Activated T-cell treated with anti-CD3 and anti-CD28 coated beads, Interleukin-2, amount 50 U/mL, for 4 hours (primary cell): Measurements from ENCODE around the gene PLAC8L1. TPM values are rescaled to one million over a fixed set of nuclear protein-coding genes. Genes with fewer than 3 reads are reported as not detected.

ENCODE experiments used
- ATAC-seq, 2 donors: fragments of 200-7000 bp; cut with Tn5 transposase; one replicate each; pipeline ENCODE4 v1.10.0; 2021
- DNase-seq: peaks from one replicate; pipeline ENCODE4 v3.0.0-alpha.2; 2020
- H3K27me3 Mint-ChIP-seq: one replicate; pipeline ENCODE4 v1.8.0; 2021; ENCODE audit warnings: low read depth, mixed read lengths
- H3K36me3 Mint-ChIP-seq: one replicate; pipeline ENCODE4 v1.8.0; 2022; ENCODE audit warnings: mixed read lengths; ENCODE audit not compliant: insufficient read depth
- H3K4me1 Mint-ChIP-seq: one replicate; pipeline ENCODE4 v1.8.0; 2021; ENCODE audit warnings: low read depth, mixed read lengths
- H3K4me3 Mint-ChIP-seq: one replicate; pipeline ENCODE4 v1.8.0; 2021; ENCODE audit warnings: mild to moderate bottlenecking, moderate library complexity, mixed read lengths
- H3K9me3 Mint-ChIP-seq: one replicate; pipeline ENCODE4 v1.8.0; 2021; ENCODE audit warnings: mixed read lengths
- total RNA-seq, 3 donors: library from RNA; stranded (reverse); gene quantifications; one replicate each; pipeline ENCODE4 v1.2.1, GENCODE V29; 2021

Gene PLAC8L1
- total RNA-seq, 3 donors from 2014 or later: 0.35 to 0.55 TPM; not detected in 1

DNA sequence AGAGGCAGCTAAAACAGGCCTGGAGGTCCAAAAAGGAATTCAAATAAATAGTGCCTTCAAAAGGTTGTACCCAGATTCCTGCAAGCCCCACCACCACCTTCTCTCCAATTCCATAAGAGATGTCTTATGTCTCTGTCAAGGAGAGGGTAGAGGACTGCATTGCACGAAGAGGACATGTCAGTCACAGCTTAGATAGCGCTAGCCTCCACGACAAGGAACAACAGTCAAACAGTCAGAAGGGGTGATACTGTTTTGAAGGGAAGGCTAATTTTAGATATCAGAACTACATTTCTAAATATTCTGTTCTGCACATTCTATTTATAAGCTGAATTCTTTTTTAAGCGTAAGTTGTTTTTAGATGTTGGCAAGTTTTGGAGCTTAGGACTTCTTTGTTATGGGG, 34.2 kb downstream of the PLAC8L1 start:
- H3K36me3 Mint-ChIP-seq: no peaks in the 10 kb centered on the region
- H3K27me3 Mint-ChIP-seq: peaks cover 4% of the 10 kb centered on the region
- ATAC-seq (no peak), DNase-seq (no peak)
- H3K4me1 Mint-ChIP-seq: no peaks in the 10 kb centered on the region
- H3K4me3 Mint-ChIP-seq: no peak overlapping the region
- no peaks in the 10 kb centered on the region for H3K9me3 Mint-ChIP-seq

DNA sequence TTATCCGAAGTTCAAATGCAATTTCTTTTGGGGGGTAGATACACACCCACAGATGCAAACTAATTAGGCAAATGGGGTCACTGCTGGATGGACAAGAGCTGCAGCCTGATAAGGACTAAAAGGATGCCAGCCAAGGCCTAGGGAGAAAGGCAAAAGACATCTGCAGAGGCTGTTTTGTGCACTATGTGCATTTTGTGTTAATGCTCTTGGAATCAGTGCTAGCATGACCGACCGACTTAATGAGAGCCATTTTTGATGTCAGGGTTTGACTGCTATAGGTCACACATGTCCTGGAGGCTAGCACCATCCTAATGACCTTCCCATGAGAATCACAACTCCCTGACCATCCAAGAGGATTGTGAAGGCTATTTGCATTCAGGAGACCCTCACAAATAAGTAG, 34.6 kb downstream of the PLAC8L1 start:
- H3K36me3 Mint-ChIP-seq: no peaks in the 10 kb centered on the region
- no peak for ATAC-seq
- no peak overlapping the region for H3K4me3 Mint-ChIP-seq
- H3K4me1 Mint-ChIP-seq: no peaks in the 10 kb centered on the region
- H3K9me3 Mint-ChIP-seq: no peaks in the 10 kb centered on the region
- peaks cover 4% of the 10 kb centered on the region for H3K27me3 Mint-ChIP-seq
- DNase-seq: no peak

DNA sequence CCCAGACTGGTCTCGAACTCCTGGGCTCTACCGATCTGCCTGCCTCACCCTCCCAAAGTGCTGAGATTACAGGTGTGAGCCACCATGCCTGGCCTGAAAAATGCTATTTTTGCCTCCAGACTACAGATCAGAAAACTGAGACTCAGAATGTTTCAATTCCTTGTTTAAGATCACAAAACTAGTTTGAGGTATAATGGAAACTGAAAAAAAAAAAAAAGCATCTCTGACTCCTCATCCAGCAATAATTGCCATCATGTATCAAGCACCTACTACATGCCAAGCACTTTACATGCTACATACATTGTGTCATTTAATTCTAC, 35.6 kb downstream of the PLAC8L1 start:
- Mint-ChIP-seq H3K4me1 (no peaks in the 10 kb centered on the region), H3K27me3 (peaks cover 4% of the 10 kb centered on the region), H3K9me3 (no peaks in the 10 kb centered on the region), H3K36me3 (no peaks in the 10 kb centered on the region), H3K4me3 (no peak overlapping the region)
- no peak for DNase-seq
- no peak for ATAC-seq

DNA sequence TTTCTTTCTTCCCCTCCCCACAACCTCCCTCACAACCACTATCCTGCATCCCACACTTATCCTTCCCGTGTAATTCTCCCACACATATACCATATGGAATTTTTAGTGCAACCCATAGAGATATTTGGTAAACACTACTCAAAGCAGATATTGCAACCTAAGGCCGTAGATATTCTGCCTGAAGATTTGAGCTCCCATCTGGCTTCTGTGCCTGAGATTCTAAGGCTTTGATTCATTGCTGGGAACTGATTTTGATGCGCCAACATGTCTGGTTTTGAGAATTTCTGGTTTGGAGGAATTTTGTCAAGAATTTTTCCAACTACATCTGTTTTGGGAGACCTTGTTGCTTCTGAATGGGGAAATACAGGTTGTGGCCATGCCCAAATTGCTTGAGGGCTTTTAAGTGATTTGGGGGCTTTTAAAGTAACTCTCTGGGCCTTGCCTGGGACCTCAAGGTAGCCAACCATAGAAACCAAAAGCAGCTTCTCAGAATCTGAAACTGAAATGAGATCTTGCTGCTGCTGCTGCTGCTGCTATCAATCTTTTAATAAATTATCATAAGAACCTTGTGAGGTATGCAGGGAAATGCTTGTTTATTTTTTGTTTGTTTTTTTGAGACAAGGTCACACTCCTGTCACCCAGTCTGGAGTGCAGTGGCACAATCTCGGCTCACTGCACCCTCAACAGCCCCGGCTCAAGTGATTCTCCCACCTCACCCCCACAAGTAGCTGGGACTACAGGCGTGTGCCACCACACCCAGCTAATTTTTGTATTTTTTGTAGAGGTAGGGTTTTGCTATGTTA, 36.2 kb downstream of the PLAC8L1 start:
- Mint-ChIP-seq H3K9me3 (no peaks in the 10 kb centered on the region), H3K36me3 (no peaks in the 10 kb centered on the region), H3K4me1 (no peaks in the 10 kb centered on the region), H3K4me3 (no peak overlapping the region), H3K27me3 (peaks cover 2% of the 10 kb centered on the region)
- ATAC-seq (no peak), DNase-seq (no peak)

DNA sequence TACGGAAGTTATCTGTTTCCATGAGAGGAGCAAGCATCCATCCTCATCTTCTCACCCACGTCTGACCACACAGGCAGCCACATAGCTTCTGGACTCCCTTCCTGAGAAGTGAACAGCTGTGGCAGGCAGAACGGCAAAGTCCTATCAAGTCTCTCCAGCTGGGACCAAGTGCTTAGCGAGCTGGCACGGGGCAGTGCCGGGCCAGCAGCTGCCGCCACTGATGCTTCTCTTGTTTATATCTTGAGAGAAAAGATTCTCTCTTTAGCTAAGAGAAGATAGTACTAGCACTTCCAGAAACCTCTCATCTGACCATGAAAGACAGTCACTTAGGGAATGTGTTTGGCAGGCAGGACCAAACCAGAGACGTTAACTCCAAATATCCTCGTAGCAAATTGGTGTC, 37.2 kb downstream of the PLAC8L1 start:
- H3K27me3 Mint-ChIP-seq: no peaks in the 10 kb centered on the region
- no peaks in the 10 kb centered on the region for H3K9me3 Mint-ChIP-seq
- ATAC-seq (no peak), DNase-seq (no peak)
- H3K4me1 Mint-ChIP-seq: no peaks in the 10 kb centered on the region
- H3K36me3 Mint-ChIP-seq: no peaks in the 10 kb centered on the region
- no peak overlapping the region for H3K4me3 Mint-ChIP-seq

DNA sequence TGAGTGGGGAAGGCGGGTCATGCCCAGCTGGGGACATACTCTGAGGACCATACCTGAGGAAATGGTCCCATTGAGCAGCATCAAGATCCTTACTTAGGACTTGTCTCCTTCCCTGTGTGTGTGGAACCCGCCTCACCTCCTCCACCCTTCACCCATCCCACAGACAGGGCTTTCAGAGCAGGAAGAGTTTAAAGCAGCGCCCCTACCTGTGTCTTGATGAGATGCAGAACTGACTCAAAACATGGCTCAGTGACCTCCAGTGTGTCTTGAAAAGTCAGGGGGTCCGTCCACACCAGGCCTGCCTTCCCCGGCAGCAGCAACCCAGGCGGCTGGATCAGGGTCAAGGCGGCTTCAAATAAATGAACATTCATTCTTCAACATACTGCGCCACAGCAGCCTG, 38.4 kb downstream of the PLAC8L1 start:
- no peaks in the 10 kb centered on the region for H3K9me3 Mint-ChIP-seq
- ATAC-seq: no peak

DNA sequence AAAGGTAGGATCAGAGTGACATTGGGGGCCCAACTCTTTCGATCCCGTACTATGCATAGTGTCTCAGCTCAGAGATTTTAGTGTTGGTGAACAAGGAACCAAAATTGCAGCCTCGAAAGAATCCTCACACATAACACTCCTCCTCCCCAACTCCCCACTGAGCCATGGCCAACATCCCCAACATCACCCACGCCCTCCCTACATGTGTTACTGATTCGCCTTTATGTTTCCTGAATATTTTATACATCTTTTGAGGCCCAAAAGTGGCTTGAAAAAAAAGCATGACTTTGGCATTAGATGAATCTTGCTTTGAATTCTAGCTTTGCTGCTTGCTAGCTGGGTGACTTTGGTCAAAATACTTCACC, 45.2 kb downstream of the PLAC8L1 start:
- DNase-seq (no peak), ATAC-seq (no peak)
- Mint-ChIP-seq H3K36me3 (no peaks in the 10 kb centered on the region), H3K4me1 (no peaks in the 10 kb centered on the region), H3K27me3 (peaks cover 6% of the 10 kb centered on the region), H3K9me3 (no peaks in the 10 kb centered on the region), H3K4me3 (no peak overlapping the region)

More for the DNA sequence above, 38.4 kb downstream of the PLAC8L1 start:
- Mint-ChIP-seq H3K36me3 (no peaks in the 10 kb centered on the region), H3K27me3 (no peaks in the 10 kb centered on the region), H3K4me3 (no peak overlapping the region), H3K4me1 (no peaks in the 10 kb centered on the region)
- DNase-seq: no peak

DNA sequence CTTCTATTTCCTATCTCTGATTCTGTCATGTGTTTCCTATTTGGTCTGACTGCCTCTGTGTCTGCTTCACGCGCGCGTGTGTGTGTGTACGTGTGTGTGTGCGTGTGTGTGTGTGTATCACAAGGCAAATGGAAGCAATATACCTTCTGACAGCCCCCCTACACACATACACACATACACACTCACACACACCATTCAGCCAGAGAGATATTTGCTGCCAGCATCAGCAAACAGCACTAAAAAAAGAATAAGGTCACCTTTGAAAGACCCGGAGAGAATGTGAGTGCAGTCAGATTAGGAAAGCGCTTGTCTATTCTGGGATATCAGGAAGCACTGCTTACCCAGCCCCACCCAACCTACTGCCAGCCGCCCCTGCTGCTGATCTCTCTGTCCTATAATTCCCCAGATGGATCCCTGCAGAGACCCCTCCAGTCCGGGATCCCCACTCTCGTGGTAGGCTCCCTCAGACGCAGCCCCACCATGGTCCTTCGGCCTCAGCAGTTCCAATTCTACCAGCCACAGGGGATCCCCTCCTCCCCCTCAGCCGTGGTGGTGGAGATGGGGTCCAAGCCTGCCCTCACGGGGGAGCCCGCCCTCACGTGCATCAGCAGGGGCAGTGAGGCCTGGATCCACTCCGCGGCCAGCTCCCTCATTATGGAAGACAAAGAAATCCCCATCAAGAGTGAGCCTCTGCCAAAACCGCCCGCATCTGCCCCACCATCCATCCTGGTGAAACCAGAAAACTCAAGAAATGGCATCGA, 45.7 kb downstream of the PLAC8L1 start:
- Mint-ChIP-seq H3K4me1 (no peaks in the 10 kb centered on the region), H3K27me3 (peaks cover 6% of the 10 kb centered on the region), H3K9me3 (no peaks in the 10 kb centered on the region), H3K4me3 (no peak overlapping the region), H3K36me3 (no peaks in the 10 kb centered on the region)
- no peak for ATAC-seq
- DNase-seq: no peak

DNA sequence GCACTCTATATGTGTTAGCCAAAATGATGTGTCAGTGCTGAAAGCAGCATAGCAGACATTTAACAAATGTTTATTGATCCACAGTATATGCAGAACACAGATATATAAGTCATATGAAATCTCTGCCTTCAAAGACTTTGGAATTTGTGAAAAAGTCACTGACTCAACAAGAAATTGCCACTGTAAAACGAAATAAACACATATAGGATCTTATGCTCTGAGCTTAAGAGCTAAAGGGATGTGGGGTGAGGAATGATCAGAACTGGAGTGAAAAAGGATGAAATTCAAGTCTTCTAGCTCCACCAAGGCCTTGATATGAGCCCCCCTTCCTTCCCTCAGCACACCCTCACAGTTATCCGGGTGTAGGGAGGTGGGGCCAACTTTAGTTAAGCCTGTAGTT, 49.9 kb downstream of the PLAC8L1 start:
- DNase-seq (no peak), ATAC-seq (no peak)
- no peaks in the 10 kb centered on the region for H3K9me3 Mint-ChIP-seq
- peaks cover 6% of the 10 kb centered on the region for H3K27me3 Mint-ChIP-seq
- no peaks in the 10 kb centered on the region for H3K36me3 Mint-ChIP-seq
- no peak overlapping the region for H3K4me3 Mint-ChIP-seq
- H3K4me1 Mint-ChIP-seq: no peaks in the 10 kb centered on the region

DNA sequence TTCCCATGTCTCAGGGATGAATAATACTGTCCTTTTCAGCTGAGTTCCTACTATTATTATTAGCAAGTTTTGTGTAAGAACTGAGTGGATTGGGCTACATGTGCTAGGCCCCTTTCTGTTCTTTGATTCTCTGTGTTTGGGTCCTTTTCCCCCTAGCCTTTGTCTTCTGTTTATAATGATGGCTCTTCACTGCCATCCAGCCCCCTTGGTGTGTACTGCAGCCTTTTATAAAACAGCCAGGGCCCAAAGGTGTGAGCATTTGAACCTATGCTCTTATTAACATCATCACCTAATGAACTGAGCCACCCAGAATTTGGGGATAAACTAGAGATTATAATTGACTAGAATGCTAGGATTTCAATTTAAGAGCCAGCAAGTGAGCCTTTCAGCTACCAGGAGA, 52.6 kb downstream of the PLAC8L1 start:
- no peaks in the 10 kb centered on the region for H3K9me3 Mint-ChIP-seq
- no peaks in the 10 kb centered on the region for H3K4me1 Mint-ChIP-seq
- DNase-seq (no peak), ATAC-seq (no peak)
- H3K4me3 Mint-ChIP-seq: no peak overlapping the region
- no peaks in the 10 kb centered on the region for H3K36me3 Mint-ChIP-seq
- H3K27me3 Mint-ChIP-seq: peaks cover 17% of the 10 kb centered on the region

DNA sequence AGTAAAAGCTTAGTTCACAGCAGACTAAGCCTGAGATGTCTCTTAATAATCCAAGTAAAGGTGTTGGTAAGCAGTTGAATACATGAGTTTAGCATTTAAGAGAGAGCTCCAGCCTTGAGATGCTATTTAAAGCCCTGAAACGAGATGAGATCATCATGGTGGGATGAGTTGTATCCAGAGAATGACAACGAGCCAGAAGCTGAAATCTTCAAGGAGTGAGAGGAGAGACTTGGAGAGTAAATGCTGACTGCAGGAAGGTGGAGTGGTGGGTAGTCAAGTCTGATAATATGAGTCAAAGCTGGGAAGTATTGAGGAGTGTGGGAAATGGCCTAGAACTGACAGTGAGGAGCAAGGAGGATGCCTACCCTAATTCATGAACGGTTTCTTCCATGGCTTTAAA, 53.7 kb downstream of the PLAC8L1 start:
- Mint-ChIP-seq H3K36me3 (no peaks in the 10 kb centered on the region), H3K4me3 (no peak overlapping the region), H3K9me3 (no peaks in the 10 kb centered on the region), H3K27me3 (peaks cover 19% of the 10 kb centered on the region), H3K4me1 (no peaks in the 10 kb centered on the region)
- ATAC-seq (no peak), DNase-seq (no peak)

DNA sequence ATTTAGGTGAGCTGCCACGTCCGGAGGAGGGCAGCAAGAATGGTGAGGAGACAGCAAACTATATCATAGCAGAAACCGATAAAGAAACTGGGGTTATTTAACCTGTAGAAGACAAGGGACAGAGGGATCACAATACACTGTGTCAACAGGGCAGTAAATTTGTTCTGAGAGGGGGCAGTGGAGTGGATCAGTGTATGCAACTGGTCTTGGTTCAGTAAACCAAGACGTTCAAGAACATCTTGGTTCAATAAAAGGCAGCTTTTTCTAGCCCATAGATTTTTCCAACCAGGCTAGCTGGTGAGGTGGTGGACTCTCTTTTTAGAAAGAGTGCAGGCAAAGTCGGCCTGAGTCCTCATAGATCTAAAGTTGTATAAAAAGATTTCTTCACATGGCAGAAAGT, 55.3 kb downstream of the PLAC8L1 start:
- ATAC-seq (no peak), DNase-seq (no peak)
- no peaks in the 10 kb centered on the region for H3K36me3 Mint-ChIP-seq
- no peaks in the 10 kb centered on the region for H3K4me1 Mint-ChIP-seq
- H3K27me3 Mint-ChIP-seq: peaks cover 16% of the 10 kb centered on the region
- H3K9me3 Mint-ChIP-seq: no peaks in the 10 kb centered on the region
- no peak overlapping the region for H3K4me3 Mint-ChIP-seq

DNA sequence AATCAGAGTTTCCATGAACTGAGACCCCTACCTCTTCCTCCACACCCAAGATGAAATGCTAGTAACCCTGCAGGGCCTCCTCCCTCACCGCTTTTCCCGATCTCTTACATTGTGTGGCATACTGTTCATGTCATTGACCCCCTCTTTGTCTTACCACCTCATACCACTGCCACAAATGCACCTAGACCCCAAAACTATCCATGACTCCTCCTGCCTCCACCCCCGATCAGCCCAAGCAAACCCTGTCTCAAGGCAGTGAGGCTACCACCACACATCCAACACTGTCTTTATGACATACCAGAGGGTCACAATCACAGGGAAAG, 55.7 kb downstream of the PLAC8L1 start:
- H3K36me3 Mint-ChIP-seq: no peaks in the 10 kb centered on the region
- DNase-seq: no peak
- no peak for ATAC-seq
- no peaks in the 10 kb centered on the region for H3K9me3 Mint-ChIP-seq
- no peak overlapping the region for H3K4me3 Mint-ChIP-seq
- no peaks in the 10 kb centered on the region for H3K4me1 Mint-ChIP-seq
- H3K27me3 Mint-ChIP-seq: peaks cover 16% of the 10 kb centered on the region

DNA sequence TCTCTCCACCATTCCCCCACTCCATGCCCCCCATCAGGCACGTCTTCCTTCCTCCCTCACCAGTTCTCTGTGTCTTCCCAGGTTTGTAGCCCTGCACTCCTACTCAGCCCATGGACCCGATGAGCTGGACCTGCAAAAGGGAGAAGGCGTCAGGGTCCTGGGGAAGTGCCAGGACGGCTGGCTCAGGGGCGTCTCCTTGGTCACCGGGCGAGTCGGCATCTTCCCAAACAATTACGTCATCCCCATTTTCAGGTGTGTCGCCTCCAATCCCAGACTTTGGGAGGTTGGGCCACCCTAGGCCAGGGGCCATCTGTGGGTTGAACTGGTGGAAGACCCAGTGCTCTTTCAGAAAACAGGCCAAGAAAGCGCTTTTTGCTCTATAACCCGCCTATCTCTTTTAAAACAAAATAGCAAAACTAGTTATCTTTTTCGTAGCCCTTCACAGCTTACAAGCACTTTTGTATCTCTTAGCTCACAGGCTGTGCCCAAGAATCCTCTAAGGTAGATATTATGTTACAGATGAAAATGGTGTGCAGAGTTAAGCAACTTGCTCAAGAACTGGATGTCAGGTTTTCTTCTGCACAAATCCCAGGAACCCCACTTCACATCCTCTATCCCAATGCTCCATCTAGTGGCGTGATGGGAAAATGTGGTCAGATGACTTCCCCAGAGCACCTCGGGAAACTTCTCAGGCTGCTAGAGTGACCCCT, 56.2 kb downstream of the PLAC8L1 start:
- Mint-ChIP-seq H3K9me3 (no peaks in the 10 kb centered on the region), H3K36me3 (no peaks in the 10 kb centered on the region), H3K4me1 (no peaks in the 10 kb centered on the region), H3K4me3 (no peak overlapping the region), H3K27me3 (peaks cover 16% of the 10 kb centered on the region)
- DNase-seq (no peak), ATAC-seq (no peak)

DNA sequence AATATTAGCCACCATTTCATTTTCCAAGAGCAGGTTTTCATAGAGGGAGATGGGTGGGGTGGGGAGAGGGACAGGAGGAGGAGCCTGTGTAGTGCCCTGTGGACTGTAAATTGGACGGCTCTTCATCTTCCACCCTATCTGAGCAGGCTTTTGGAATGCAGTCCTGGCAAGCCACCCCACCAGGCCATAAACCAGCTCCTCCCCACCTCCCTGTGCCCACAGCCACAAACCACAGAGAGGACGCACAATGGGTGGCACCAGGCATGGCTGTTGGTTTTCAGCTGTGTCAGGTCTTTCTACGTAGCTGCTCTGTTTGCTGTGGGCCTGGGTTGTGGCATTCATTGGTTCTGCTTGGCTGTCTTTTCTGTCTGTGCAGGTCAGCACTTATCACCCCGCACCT, 58.0 kb downstream of the PLAC8L1 start:
- Mint-ChIP-seq H3K4me1 (no peaks in the 10 kb centered on the region), H3K36me3 (no peaks in the 10 kb centered on the region), H3K27me3 (peaks cover 16% of the 10 kb centered on the region), H3K9me3 (no peaks in the 10 kb centered on the region), H3K4me3 (no peak overlapping the region)
- DNase-seq (no peak), ATAC-seq (no peak)
